Mononuclear cell (primary cell): ENCODE data around the gene OR8D4. TPM values are rescaled to one million over a fixed set of nuclear protein-coding genes. Genes with fewer than 3 reads are reported as not detected.

ENCODE experiments used
- H3K27me3 ChIP-seq: 2 replicates; pipeline ENCODE4 v1.6.0; 2011; ENCODE audit warnings: low read length, control low read depth; ENCODE audit not compliant: insufficient read depth
- H3K4me1 ChIP-seq: 2 replicates; pipeline ENCODE4 v1.5.1; 2011; ENCODE audit warnings: mild to moderate bottlenecking, low read length, control low read depth; ENCODE audit not compliant: insufficient read depth
- H3K4me3 ChIP-seq: 2 replicates; pipeline ENCODE4 v1.5.1; 2011; ENCODE audit warnings: mild to moderate bottlenecking, low read length, moderate library complexity
- H3K9me3 ChIP-seq: 2 replicates; pipeline ENCODE4 v1.5.1; 2011; ENCODE audit warnings: low read depth, mild to moderate bottlenecking, control low read depth, low read length
- total RNA-seq: library from RNA; depleted of rRNA; stranded (reverse); fragments of >200 nt; gene quantifications from one replicate; pipeline ENCODE4 v1.2.3, GENCODE V29; 2012

OR8D4 gene
- total RNA-seq, 1 donor = not detected

DNA sequence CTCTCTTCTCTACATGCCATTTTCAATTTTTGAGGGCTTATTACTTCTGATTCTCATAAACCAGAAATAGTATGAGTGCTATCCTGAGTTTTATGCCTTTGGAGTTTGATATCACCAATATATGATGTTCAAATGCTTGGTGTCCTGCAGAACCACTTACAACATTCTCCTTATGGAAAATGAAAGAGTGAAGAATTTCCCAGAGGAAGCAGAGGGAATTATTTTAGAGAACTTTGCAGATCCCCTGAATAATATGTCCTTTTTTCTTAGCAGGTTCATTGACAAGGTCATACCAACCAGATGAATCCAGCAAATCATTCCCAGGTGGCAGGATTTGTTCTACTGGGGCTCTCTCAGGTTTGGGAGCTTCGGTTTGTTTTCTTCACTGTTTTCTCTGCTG lies 37.4 kb downstream of the OR8D4 start, which contains the start of gene OR4D5:
OR4D5 (plus strand) TSS at position 301 of the 400 bp plus-strand sequence; CDS start at position 301, 0 bp downstream.
- Histone ChIP-seq H3K9me3 (no peaks in the 10 kb centered on the region), H3K27me3 (no peaks in the 10 kb centered on the region), H3K4me3 (no peak within 1 kb of the TSS), H3K4me1 (no peaks in the 10 kb centered on the region)

DNA sequence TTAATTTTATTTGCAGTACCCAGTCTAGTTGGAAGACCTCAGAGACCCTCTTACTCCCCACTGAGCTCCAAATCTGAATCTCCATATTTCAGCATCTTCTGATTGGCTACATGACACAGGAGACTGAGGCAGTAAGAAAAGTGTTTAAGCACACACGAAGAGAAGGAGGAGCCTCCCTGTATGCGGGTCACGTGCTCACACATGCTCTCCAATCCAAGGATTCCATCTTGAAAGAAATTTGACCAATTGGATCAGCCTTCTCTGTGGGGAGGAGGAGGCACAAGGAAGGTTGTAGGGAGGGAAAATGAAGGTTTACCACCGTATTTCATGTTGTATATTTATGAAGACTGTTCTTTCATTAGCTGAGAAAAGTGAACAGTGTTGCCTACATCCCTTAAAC lies 40.4 kb downstream of the OR8D4 start:
- no peak overlapping the region for H3K4me3 ChIP-seq
- no peaks in the 10 kb centered on the region for H3K9me3 ChIP-seq
- H3K4me1 ChIP-seq = no peaks in the 10 kb centered on the region
- H3K27me3 ChIP-seq = no peaks in the 10 kb centered on the region

DNA sequence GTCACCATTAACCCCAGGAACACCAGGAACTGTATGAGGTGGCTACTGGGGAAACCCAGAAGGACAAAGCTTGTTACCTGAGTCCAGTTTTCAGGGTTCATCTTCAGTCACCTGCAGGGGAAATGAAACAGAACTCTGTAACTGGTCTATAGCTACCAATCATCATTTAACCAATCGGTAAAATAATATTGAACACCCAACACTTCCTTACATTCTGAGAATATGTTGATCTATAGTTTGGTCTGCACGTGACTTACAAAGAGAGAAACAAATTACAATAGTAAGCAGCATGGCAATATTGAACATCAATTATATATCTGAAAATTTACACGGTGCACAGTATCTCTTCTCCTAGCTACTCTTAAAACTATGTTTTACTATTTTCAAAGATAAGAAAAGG lies 41.8 kb downstream of the OR8D4 start, which contains the start of gene OR6T1:
OR6T1 (minus strand) TSS at position 101 of the 400 bp plus-strand sequence; CDS start at position 101, 0 bp downstream.
- no peaks in the 10 kb centered on the region for H3K4me1 ChIP-seq
- H3K27me3 ChIP-seq = no peaks in the 10 kb centered on the region
- no peak within 1 kb of the TSS for H3K4me3 ChIP-seq
- no peaks in the 10 kb centered on the region for H3K9me3 ChIP-seq

DNA sequence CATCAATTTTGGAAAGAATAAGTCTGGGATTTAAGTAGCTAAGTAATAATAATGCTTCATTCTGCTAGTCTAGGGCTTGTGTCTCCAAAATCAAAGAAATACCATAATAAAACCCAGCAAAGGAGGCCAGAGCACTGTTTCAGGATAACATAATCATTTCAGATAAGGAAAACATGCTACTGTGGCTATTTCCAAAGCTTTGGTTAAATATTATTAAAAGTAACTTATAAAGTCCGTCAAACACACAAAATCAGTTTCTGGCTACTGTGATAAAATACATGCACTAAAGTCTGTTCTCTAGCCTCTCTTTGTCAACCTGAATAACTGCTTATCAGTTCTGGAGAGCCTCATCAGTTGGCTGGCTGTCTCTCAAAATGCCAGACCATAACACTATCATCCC lies 43.2 kb downstream of the OR8D4 start:
- H3K4me3 ChIP-seq = no peak overlapping the region

DNA sequence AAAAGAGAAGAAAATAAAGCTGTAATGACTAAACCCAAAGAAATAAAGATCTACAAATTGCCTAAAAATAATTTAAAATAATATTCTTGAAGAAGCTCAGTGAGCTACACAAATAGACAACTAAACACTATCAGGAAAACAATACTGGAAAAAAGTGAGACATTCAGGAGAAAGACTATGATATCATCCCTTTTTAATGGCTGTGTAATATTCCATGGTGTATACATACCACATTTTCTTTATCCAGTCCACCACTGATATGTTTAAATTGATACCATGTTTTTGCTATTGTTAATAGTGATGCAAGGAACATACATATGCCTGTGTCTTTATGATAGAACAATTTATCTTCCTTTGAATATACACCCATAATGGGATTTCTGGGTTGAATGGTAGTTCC lies 54.8 kb downstream of the OR8D4 start:
- Histone ChIP-seq H3K27me3 (peaks cover 6% of the 10 kb centered on the region), H3K4me3 (no peak overlapping the region), H3K9me3 (no peaks in the 10 kb centered on the region), H3K4me1 (no peaks in the 10 kb centered on the region)

More for the DNA sequence above, 43.2 kb downstream of the OR8D4 start:
- H3K27me3 ChIP-seq = no peaks in the 10 kb centered on the region
- no peaks in the 10 kb centered on the region for H3K9me3 ChIP-seq
- H3K4me1 ChIP-seq = no peaks in the 10 kb centered on the region

Other genes starting within 250 kb of the OR8D4 start
- gene SCN3B, start 247.5 kb upstream of the OR8D4 start, total RNA-seq = not detected
- gene ZNF202, start 160.5 kb upstream of the OR8D4 start, total RNA-seq = 9.3 TPM
- gene OR6X1, start 147.6 kb upstream of the OR8D4 start, total RNA-seq = not detected
- gene OR6M1, start 95.8 kb upstream of the OR8D4 start, total RNA-seq = not detected
- not detected for gene TMEM225, start 16.5 kb upstream of the OR8D4 start, total RNA-seq
- not detected for gene OR4D5, start 37.5 kb downstream of the OR8D4 start, total RNA-seq
- not detected for gene OR6T1, start 41.7 kb downstream of the OR8D4 start, total RNA-seq
- gene OR10S1, start 75.6 kb downstream of the OR8D4 start, total RNA-seq = not detected
- gene OR10G6, start 93.0 kb downstream of the OR8D4 start, total RNA-seq = not detected
- gene OR10G4, start 110.8 kb downstream of the OR8D4 start, total RNA-seq = not detected
- gene OR10G9, start 120.8 kb downstream of the OR8D4 start, total RNA-seq = not detected
- not detected for gene OR10G8, start 124.6 kb downstream of the OR8D4 start, total RNA-seq
- not detected for gene OR10G7, start 139.2 kb downstream of the OR8D4 start, total RNA-seq
- gene VWA5A, start 213.3 kb downstream of the OR8D4 start, total RNA-seq = 6.6 TPM